K562 (cell line): ENCODE results near the gene ARMC2. TPM values are rescaled to one million over a fixed set of nuclear protein-coding genes. Genes with fewer than 3 reads are reported as not detected.

Source experiments
- DIDO1 ChIP-seq: fragments of 450-650 bp; IDR thresholded peaks from 2 replicates; pipeline ENCODE4 v1.6.1; 2016; ENCODE audit warnings: low read depth, missing biosample characterization, missing genetic modification characterization
- EP400 ChIP-seq: fragments of 450-650 bp; IDR thresholded peaks from 2 replicates; pipeline ENCODE4 v1.6.1; 2017; ENCODE audit warnings: antibody characterized with exemption, mild to moderate bottlenecking, moderate library complexity
- EWSR1 ChIP-seq: fragments of 450-650 bp; IDR thresholded peaks from 2 replicates; pipeline ENCODE4 v1.6.1; 2018; ENCODE audit warnings: borderline replicate concordance, mild to moderate bottlenecking, low read depth, moderate library complexity; ENCODE audit not compliant: partially characterized antibody
- MAFG ChIP-seq: fragments of 450-650 bp; conservative IDR thresholded peaks from 2 replicates; pipeline ENCODE4 v1.6.1; 2016; ENCODE audit warnings: missing genetic modification characterization, missing compliant biosample characterization
- MAFK ChIP-seq: IDR thresholded peaks from 2 replicates; pipeline ENCODE4 v1.6.1; 2011; ENCODE audit warnings: low read length, improper control_type of control experiment
- ZNF644 ChIP-seq: fragments of 200-800 bp; sonication (Bioruptor generic); IDR thresholded peaks from 2 replicates; pipeline ENCODE4 v1.6.1; 2016; ENCODE audit warnings: low read depth, missing genetic modification characterization, missing compliant biosample characterization
- polyA plus RNA-seq, 8 experiments: library from polyadenylated mRNA; depleted of rRNA in 4 of 8; stranded (reverse) in 5 of 8; unstranded in 3 of 8; fragments of >200 nt; fragmentation: Nextera tagmentation in 2 of 8; fragmentation: Illumina TruSeq in 1 of 8; extraction: Ambion mirVana in 2 of 8; extraction: Trizol in 1 of 8; gene quantifications; 2 replicates each; pipeline versions ENCODE4 v1.2.1 to v1.2.3, GENCODE V29; 2011 to 2014; ENCODE audit warnings: inconsistent platforms in 1 of 8, missing spikeins in 1 of 8
- total RNA-seq, 7 experiments: library from RNA; depleted of rRNA in 6 of 7; stranded (reverse); fragments of >200 nt in 6 of 7; fragmentation: Illumina TruSeq in 2 of 7; extraction: Trizol in 2 of 7; gene quantifications; 2 replicates each; pipeline versions ENCODE4 v1.2.1 to v1.2.3, GENCODE V29; 2011 to 2021; ENCODE audit warnings: low replicate concordance in 1 of 7
- TF ChIP-seq, protein P1 (sequence below), 2 experiments: fragments of 450-650 bp; IDR thresholded peaks; 2 replicates each; pipeline ENCODE4 v1.6.1; 2016; ENCODE audit warnings: mild to moderate bottlenecking in 2 of 2, borderline replicate concordance in 1 of 2, low read depth in 1 of 2, moderate library complexity in 1 of 2
- TF ChIP-seq, protein P2 (sequence below): fragments of 450-650 bp; formaldehyde crosslinking; IDR thresholded peaks from 2 replicates; pipeline ENCODE4 v1.4.0; 2020; ENCODE audit warnings: mild to moderate bottlenecking, moderate library complexity

Gene ARMC2
- total and polyA plus RNA-seq, 9 of the 15 experiments (the other 6 are each of a cell fraction or from before 2014, with no cell fraction given), result 0.14 to 3.0 (median 0.82) TPM

DNA sequence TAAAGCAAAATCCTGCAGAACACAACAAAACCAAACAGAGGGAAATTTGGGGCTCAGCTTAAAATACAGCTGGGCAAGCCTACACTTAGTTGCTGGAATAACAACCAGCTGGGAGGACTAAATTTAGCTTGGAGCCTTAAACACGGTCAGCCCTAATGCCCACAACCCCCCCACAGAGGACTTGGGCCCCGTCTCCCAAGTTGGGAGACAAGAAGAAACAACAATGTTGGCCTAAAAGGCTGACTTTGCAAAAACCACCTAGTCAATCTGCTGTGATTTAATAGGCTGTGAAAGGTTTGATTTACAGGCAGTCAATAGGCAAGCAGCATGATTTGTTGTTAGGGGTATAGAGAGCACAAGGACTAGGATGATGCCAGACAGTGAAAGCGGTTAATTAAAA lies 40.3 kb upstream of the ARMC2 start (continued):
- TF ChIP-seq, protein P1, sequence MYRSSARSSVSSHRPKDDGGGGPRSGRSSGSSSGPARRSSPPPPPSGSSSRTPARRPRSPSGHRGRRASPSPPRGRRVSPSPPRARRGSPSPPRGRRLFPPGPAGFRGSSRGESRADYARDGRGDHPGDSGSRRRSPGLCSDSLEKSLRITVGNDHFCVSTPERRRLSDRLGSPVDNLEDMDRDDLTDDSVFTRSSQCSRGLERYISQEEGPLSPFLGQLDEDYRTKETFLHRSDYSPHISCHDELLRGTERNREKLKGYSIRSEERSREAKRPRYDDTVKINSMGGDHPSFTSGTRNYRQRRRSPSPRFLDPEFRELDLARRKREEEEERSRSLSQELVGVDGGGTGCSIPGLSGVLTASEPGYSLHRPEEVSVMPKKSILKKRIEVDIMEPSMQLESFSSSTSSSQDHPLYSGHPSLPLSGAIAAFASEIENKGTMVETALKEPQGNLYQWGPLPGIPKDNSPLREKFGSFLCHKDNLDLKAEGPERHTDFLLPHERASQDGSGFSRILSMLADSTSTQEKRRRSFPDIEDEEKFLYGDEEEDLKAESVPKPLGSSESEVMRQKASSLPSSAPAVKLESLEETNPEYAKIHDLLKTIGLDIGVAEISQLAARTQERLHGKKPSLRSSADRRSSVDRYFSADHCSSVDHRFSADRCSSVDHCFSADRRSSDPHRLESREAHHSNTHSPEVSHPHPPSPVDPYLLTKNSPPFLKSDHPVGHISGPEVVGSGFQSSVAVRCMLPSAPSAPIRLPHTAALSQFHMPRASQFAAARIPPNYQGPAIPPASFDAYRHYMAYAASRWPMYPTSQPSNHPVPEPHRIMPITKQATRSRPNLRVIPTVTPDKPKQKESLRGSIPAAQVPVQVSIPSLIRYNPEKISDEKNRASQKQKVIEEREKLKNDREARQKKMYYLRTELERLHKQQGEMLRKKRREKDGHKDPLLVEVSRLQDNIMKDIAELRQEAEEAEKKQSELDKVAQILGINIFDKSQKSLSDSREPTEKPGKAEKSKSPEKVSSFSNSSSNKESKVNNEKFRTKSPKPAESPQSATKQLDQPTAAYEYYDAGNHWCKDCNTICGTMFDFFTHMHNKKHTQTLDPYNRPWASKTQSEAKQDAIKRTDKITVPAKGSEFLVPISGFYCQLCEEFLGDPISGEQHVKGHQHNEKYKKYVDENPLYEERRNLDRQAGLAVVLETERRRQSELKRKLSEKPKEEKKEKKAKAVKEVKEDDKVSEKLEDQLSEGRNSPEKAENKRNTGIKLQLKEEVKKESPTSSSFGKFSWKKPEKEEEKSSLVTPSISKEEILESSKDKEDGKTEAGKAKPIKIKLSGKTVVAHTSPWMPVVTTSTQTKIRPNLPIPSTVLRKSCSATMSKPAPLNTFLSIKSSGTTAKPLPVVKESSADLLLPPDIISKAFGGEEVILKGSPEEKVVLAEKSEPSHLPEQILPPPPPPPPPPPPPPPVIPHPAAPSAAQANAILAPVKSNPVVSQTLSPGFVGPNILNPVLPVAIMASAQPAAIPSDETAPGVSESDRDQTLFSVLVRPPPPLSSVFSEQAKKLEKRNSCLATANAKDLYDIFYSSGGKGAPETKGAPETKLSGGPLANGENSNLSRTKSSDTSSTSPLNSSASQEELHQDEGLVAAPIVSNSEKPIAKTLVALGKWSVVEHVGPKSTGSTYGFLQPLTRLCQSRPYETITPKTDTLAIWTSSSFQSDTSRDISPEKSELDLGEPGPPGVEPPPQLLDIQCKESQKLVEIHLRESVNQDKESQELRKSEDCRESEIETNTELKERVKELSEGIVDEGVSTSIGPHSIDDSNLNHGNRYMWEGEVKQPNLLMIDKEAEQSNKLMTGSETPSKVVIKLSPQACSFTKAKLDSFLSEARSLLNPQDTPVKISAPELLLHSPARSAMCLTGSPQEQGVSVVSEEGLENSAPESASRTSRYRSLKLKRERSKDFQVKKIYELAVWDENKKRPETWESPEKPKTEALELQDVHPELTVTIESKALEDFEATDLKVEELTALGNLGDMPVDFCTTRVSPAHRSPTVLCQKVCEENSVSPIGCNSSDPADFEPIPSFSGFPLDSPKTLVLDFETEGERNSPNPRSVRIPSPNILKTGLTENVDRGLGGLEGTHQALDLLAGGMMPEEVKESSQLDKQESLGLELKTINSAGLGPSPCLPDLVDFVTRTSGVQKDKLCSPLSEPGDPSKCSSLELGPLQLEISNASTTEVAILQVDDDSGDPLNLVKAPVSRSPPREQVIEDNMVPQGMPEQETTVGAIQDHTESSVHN (IDR thresholded peaks at IDR 0.05; ENCODE audit: borderline replicate concordance in 1 of 2, low read depth in 1 of 2), result no peak
- TF ChIP-seq MAFK, result peak; percentile 80
- no peak for TF ChIP-seq DIDO1 (tag)
- TF ChIP-seq MAFG (tag), result peak; percentile 87
- no peak for TF ChIP-seq EP400
- no peak for TF ChIP-seq EWSR1
- TF ChIP-seq ZNF644 (tag), result no peak
- TF ChIP-seq, protein P2, sequence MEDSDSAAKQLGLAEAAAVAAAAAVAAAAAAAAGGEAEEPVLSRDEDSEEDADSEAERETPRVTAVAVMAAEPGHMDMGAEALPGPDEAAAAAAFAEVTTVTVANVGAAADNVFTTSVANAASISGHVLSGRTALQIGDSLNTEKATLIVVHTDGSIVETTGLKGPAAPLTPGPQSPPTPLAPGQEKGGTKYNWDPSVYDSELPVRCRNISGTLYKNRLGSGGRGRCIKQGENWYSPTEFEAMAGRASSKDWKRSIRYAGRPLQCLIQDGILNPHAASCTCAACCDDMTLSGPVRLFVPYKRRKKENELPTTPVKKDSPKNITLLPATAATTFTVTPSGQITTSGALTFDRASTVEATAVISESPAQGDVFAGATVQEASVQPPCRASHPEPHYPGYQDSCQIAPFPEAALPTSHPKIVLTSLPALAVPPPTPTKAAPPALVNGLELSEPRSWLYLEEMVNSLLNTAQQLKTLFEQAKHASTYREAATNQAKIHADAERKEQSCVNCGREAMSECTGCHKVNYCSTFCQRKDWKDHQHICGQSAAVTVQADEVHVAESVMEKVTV (CRISPR knock-in tag), result no peak
- TF ChIP-seq, all 486 proteins: peak for 8
